ENCODE results near the gene CFAP251.
A peak's percentile ranks its signal among the peaks of the same experiment; 100 is the strongest.
"Not testable (repeated sequence)": the region's sequence is repeated elsewhere in the genome, so short reads cannot be mapped to it uniquely, and the experiment has no call there.

Gene CFAP251

GRCh38 chr12:122024132-122024785 lies 105.9 kb downstream of the CFAP251 start:
- no peak for DNase-seq (ENCODE audit: low read depth in 2 of 3, low spot score in 2 of 3)

GRCh38 chr12:122026706-122027333 lies 108.4 kb downstream of the CFAP251 start:
- no peak for DNase-seq (ENCODE audit: low read depth in 2 of 3, low spot score in 2 of 3)

- no peak for DNase-seq (ENCODE audit: low read depth in 2 of 3, low spot score in 2 of 3)
These were observed 109.9 kb downstream of the CFAP251 start for GRCh38 chr12:122028165-122028904.

GRCh38 chr12:122028905-122029560 lies 110.6 kb downstream of the CFAP251 start:
- DNase-seq (ENCODE audit: low read depth in 2 of 3, low spot score in 2 of 3) = peak in 2 of 3 experiments; percentile 30 to 44

- no peak for DNase-seq (ENCODE audit: low read depth in 2 of 3, low spot score in 2 of 3)
These were observed 111.4 kb downstream of the CFAP251 start for GRCh38 chr12:122029620-122030423.

- no peak for DNase-seq (ENCODE audit: low read depth in 2 of 3, low spot score in 2 of 3)
These were observed 112.1 kb downstream of the CFAP251 start for GRCh38 chr12:122030424-122031035.

- DNase-seq (ENCODE audit: low read depth in 2 of 3, low spot score in 2 of 3) = peak in 1 of 3 experiments; percentile 57
These were observed 113.2 kb downstream of the CFAP251 start for GRCh38 chr12:122031342-122032216.

- no peak for DNase-seq (ENCODE audit: low read depth in 2 of 3, low spot score in 2 of 3)
These were observed 114.2 kb downstream of the CFAP251 start for GRCh38 chr12:122032580-122032979.

GRCh38 chr12:122035292-122035691 lies 116.9 kb downstream of the CFAP251 start:
- no peak for DNase-seq (ENCODE audit: low read depth in 2 of 3, low spot score in 2 of 3)

- no peak for DNase-seq (ENCODE audit: low read depth in 2 of 3, low spot score in 2 of 3)
These were observed 117.8 kb downstream of the CFAP251 start for GRCh38 chr12:122036153-122036552.

GRCh38 chr12:122040579-122041386 lies 122.4 kb downstream of the CFAP251 start:
- no peak for DNase-seq (ENCODE audit: low read depth in 2 of 3, low spot score in 2 of 3)

- DNase-seq (ENCODE audit: low read depth in 2 of 3, low spot score in 2 of 3) = not testable (repeated sequence)
These were observed 123.1 kb downstream of the CFAP251 start for GRCh38 chr12:122041458-122041857.

- DNase-seq (ENCODE audit: low read depth in 2 of 3, low spot score in 2 of 3) = no peak
These were observed 124.5 kb downstream of the CFAP251 start for GRCh38 chr12:122042910-122043309.

- no peak for DNase-seq (ENCODE audit: low read depth in 2 of 3, low spot score in 2 of 3)
These were observed 125.1 kb downstream of the CFAP251 start for GRCh38 chr12:122043476-122043875.

- DNase-seq (ENCODE audit: low read depth in 2 of 3, low spot score in 2 of 3) = no peak
These were observed 126.9 kb downstream of the CFAP251 start for GRCh38 chr12:122045262-122045661.

- DNase-seq (ENCODE audit: low read depth in 2 of 3, low spot score in 2 of 3) = no peak
These were observed 127.8 kb downstream of the CFAP251 start for GRCh38 chr12:122046145-122046544.

GRCh38 chr12:122048151-122048550 lies 129.8 kb downstream of the CFAP251 start:
- no peak for DNase-seq (ENCODE audit: low read depth in 2 of 3, low spot score in 2 of 3)

- no peak for DNase-seq (ENCODE audit: low read depth in 2 of 3, low spot score in 2 of 3)
These were observed 131.4 kb downstream of the CFAP251 start for GRCh38 chr12:122049827-122050226.

- no peak for DNase-seq (ENCODE audit: low read depth in 2 of 3, low spot score in 2 of 3)
These were observed 132.3 kb downstream of the CFAP251 start for GRCh38 chr12:122050706-122051105.
